HG03575 (cell line): ENCODE measurements around the gene SHISA5.

Experiments used
- ATAC-seq: cut with Tn5 transposase; IDR thresholded peaks from one replicate; pipeline ENCODE4 v1.9.1; 2021; ENCODE audit not compliant: unreplicated experiment, insufficient number of reproducible peaks, low FRiP score; ENCODE audit errors: extremely low read depth

The SHISA5 gene

GRCh38 chr3:48435774-48436476, 68.0 kb downstream of the SHISA5 start:
- no peak for ATAC-seq

DNA sequence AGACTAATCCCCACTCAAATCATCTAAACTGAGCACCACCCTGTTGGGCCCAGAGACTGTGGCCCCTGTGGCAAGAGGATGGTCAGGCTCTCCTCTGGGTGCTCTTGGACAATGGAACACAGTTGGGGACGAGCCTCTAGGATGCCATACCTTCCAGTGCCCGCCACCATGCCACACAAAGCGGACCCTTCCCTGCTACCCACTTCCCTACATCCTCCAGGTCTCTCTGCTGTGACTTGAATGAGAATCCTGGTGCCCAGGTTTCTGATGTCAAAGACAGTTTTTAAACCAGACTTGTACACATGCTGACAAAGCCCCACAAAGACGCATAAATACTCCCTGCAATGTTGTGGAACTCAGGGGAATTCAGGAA, 68.8 kb downstream of the SHISA5 start:
- ATAC-seq: no peak

GRCh38 chr3:48434591-48435222, 69.3 kb downstream of the SHISA5 start:
- no peak for ATAC-seq

DNA sequence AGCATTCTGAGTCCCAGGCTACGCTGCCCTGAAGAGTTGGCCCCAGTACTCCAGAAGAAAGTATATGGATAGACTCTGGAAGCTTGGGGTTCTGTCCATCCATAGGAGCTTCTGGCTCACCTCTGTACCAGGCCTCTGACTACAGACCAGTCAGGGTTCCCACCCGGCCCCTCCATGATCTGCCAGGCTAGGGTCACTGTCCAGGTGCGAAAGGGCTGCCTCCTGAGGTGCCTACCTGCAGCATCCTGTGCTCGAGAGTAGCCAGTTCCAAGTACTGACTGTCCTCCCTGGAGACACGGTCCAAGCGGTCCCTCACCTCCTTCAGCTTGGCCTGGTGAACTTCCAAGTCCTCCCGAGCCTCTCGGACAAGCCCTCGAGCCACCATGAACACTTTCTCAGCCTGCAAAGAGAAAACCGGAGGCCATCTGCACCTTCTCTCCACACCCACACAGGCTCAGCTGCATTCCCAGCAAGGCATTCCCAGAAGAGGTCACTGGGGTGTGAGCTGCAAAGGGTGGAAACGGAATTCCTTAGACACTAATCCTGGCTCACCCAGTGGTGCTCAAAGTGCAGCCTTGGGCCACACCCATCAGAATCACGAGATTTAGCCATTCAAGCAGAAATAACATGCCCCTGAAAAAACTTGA, 70.4 kb downstream of the SHISA5 start:
- ATAC-seq: no peak

GRCh38 chr3:48432411-48433371, 71.3 kb downstream of the SHISA5 start:
- no peak for ATAC-seq

DNA sequence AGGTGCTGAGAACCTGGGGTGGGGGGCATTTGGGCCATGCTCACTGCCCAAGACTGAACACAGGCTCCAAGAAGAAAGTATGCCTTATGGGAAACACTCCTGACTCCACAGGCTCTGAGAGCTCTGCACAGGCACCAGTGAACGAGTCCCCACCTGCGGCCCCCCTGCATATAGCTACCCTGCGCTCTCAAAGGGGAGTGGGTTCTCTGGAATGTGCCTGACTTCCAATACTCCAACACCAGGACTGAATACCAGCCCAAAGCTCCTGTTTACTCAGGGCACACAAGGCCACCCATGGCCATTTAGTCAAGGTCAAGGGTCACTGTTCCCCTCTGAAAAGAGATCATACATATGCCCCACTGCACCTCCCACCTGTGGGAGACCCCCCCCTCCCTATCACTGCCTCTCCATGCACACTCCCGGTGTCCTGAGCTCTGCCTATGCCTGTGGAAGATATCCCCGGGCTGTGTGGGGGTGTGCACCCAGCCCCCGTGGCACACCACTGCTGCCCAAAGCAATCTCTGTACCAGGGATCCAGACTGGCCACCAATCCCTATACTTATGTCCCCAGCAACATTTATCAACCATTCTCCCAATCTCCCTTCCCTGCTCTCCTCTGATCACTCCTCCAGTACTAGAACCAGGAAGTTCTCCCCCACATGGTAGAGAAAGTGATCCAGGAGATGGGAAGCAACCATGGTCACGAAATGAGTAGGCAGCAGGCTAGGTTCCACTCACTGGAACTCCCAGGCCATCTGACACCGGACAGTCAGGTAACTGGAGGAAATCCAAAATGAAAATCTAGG, 72.5 kb downstream of the SHISA5 start:
- ATAC-seq: no peak

DNA sequence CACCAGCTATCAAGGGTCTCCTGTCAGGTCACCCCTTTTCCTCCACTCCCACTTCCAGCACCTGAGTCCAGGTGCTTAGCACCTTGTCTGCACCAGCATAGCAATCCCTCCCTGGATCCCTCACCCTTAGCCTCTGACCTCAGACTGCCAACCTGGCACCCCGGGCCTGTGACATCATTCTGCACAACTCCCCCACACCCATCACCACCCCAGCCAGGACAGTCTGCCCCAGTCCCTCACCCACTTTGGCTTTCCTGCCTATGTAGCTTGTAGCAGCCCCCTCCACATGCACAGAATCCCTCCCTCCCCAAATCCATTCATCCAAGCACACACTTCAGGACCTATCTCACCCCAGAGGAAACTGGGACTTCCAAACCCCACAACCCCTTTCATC, 73.3 kb downstream of the SHISA5 start:
- ATAC-seq: no peak

- no peak for ATAC-seq
Measured at GRCh38 chr3:48429960-48430707, 73.8 kb downstream of the SHISA5 start, which contains the start of gene PLXNB1. Gene PLXNB1, minus strand, starts transcription at chr3:48430086. Its CDS starts 5,475 bp downstream, at chr3:48424611.

- ATAC-seq: no peak
Measured at GRCh38 chr3:48429317-48429959, 74.5 kb downstream of the SHISA5 start.

GRCh38 chr3:48428572-48429316, 75.2 kb downstream of the SHISA5 start:
- ATAC-seq: no peak

- ATAC-seq: no peak
Measured at GRCh38 chr3:48428088-48428571, 75.8 kb downstream of the SHISA5 start.

DNA sequence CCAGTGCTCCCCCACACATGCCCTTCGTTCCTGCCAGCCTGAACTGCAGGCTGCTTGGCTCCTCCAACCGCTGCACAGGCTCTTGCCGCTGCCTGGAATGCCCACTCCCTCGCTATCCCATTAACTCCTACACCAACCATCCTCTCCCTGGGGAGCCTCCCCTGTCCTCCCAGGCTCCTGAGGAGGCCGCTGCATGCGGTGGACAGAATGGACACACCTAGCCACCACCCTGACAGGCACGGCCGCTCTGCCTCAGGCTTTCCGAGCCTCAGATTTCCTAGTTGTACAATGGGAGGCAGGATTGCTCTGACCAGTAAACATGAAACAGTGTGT, 76.4 kb downstream of the SHISA5 start:
- ATAC-seq: no peak

DNA sequence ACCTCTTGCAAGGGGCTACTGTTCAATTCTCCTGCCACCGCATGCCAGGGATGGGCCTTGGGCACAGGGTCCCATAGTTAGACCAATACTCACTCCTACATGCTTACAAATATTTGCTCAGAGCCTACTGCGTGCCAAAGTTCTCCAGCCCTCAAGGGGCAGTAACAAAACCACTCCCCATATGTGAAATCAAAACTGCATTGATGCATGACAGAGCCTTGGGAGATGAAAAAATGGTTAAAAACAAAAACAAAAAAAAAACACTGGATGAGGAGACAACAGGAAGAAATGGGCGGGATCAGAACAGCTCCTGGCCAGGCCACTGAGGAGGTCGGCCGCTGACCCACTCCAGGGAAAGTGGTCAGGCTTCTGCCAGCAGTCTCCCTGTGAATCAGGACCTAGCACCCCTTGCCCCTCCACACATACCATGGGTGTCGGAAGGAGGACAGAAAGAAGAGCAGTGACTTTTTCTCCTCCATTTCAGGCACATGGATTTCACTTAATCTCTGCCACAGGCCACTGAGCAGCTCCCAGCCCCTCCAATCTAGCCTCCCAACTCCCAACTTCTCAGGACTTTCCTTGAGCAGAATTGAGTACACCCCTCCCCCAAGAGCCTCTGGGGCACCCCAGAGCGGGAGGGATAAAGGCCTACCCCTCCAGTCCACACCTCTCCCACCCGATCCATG, 76.9 kb downstream of the SHISA5 start:
- no peak for ATAC-seq

GRCh38 chr3:48426401-48426909, 77.5 kb downstream of the SHISA5 start:
- ATAC-seq: no peak

DNA sequence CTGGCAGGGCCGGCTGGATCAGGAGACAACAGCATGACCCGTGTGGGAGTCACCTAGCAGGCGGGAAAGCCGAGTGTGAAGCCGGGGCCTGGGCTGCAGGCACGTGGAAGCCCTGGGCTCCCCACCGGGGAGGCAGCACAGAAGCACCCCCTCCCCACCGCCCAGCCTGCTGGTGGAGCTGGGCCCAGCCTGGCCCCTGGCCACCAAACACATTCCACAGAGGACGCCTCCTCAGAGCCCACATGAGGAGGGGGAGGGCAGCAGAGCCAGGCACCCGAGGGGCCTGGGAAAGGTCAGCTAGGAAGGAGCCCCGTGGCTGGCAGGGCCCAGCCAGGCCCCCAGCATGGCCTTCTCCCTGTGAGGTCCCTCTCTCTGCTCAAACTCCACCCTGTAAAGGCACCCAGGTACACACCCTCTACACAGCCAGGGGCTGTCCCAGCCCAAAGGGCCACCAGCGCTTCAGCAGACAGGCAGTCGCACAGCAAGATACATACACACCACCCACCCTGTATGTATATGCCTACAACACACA, 78.6 kb downstream of the SHISA5 start:
- ATAC-seq: no peak
